ENCODE data around the gene FOXP1. TPM values are rescaled to one million over a fixed set of nuclear protein-coding genes. Genes with fewer than 3 reads are reported as not detected.

The FOXP1 gene
- total and polyA plus RNA-seq, 2 of the 13 experiments (the other 11 are each of a cell fraction or from before 2014, with no cell fraction given) = 40.4 to 59.0 TPM

- Histone ChIP-seq H3K27ac (ENCODE audit: extremely low read length, insufficient read depth, low read length) (no peak overlapping the region), H3K4me3 (replicated peaks in 1 of 3; ENCODE audit: insufficient read depth in 1 of 3, low read depth in 2 of 3, low read length in 3 of 3) (no peak overlapping the region), H3K36me3 (replicated peaks in 1 of 2; ENCODE audit: control insufficient read depth in 1 of 2, insufficient read depth in 2 of 2, low read length in 2 of 2) (peaks cover 10 to 39% of the 10 kb centered on the region in 2 experiments), H3K4me2 (ENCODE audit: low read depth, low read length) (no peak overlapping the region), H3K79me2 (ENCODE audit: insufficient read depth, low read length) (peaks cover 82% of the 10 kb centered on the region), H2AFZ (ENCODE audit: low read length) (no peak overlapping the region), H3K9me3 (ENCODE audit: low read length) (no peaks in the 10 kb centered on the region), H4K20me1 (ENCODE audit: insufficient read depth, low read length) (peaks cover 7% of the 10 kb centered on the region; the same call in 1 of the 2 replicates), H3K4me1 (ENCODE audit: insufficient read depth, low read length) (peaks cover 50% of the 10 kb centered on the region), H3K9ac (ENCODE audit: insufficient read depth, low read depth, low read length) (no peak overlapping the region), H3K27me3 (ENCODE audit: control insufficient read depth in 1 of 2, insufficient read depth in 2 of 2, low read length in 2 of 2) (no peaks in the 10 kb centered on the region)
- in situ Hi-C loops (cut with HindIII; ENCODE audit: extremely low pct_ligation_motif_present, low pct_unique_long_range_greater_than_20kb) = no loop called here
- POLR2A ChIA-PET = no interaction called here
- DNase-seq (ENCODE audit: low spot score) = no peak
- CTCF ChIA-PET (ENCODE audit: low intra/inter-chr PET ratio, low total read pairs) = no interaction called here
- no peak for FAIRE-seq
- 96% methylated on average over 5 of the region's 5 CpGs for whole genome bisulfite sequencing (ENCODE audit: low lambda C conversion rate)
- no TSS peak for BruUV-seq (replicated peaks)
- ATAC-seq = no peak
- intact Hi-C loops (cut with micrococcal nuclease; ENCODE audit: unreplicated experiment) = no loop called here
- no peak for TF ChIP-seq ZNF737 (CRISPR knock-in tag; IDR thresholded peaks at IDR 0.05; ENCODE audit: borderline replicate concordance)
- no peak for TF ChIP-seq ZNF12 (CRISPR knock-in tag; IDR thresholded peaks at IDR 0.05)
- no peak for TF ChIP-seq ETV6 (CRISPR knock-in tag; conservative IDR thresholded peaks at IDR 0.05)
Measured at GRCh38 chr3:71573181-71573580, 10.3 kb downstream of the FOXP1 start.

GRCh38 chr3:71570546-71570945 is 13.0 kb downstream of the FOXP1 start:
- POLR2A ChIA-PET = interaction anchor here (0.6 kb wide), 1 partner anchor 21 kb away, joined by 3 read pairs; no protein-coding TSS in a partner anchor
- peaks cover 16% of the 10 kb centered on the region for H4K20me1 ChIP-seq (ENCODE audit: insufficient read depth, low read length)
- intact Hi-C loops (cut with micrococcal nuclease; ENCODE audit: unreplicated experiment) (no loop called here), in situ Hi-C loops (cut with HindIII; ENCODE audit: extremely low pct_ligation_motif_present, low pct_unique_long_range_greater_than_20kb) (no loop called here)
- H3K9ac ChIP-seq (ENCODE audit: insufficient read depth, low read depth, low read length) = no peak overlapping the region
- peaks cover 24% of the 10 kb centered on the region for H3K4me1 ChIP-seq (ENCODE audit: insufficient read depth, low read length)
- BruUV-seq (replicated peaks) = no TSS peak
- H3K9me3 ChIP-seq (ENCODE audit: low read length) = no peaks in the 10 kb centered on the region
- no peak overlapping the region for H3K27ac ChIP-seq (ENCODE audit: extremely low read length, insufficient read depth, low read length)
- FAIRE-seq (no peak), DNase-seq (ENCODE audit: low spot score) (no peak), ATAC-seq (no peak)
- no peak overlapping the region for H2AFZ ChIP-seq (ENCODE audit: low read length)
- TF ChIP-seq HNRNPH1 (optimal IDR thresholded peaks at IDR 0.05; ENCODE audit: low read depth, low read length) = no peak
- no peak for TF ChIP-seq KDM4B (CRISPR knock-in tag; IDR thresholded peaks at IDR 0.05)
- TF ChIP-seq ZNF160 (CRISPR knock-in tag; IDR thresholded peaks at IDR 0.05) = no peak
- TF ChIP-seq REPIN1 (CRISPR knock-in tag; IDR thresholded peaks at IDR 0.05; ENCODE audit: borderline replicate concordance, low read depth) = no peak
- TF ChIP-seq, protein P1, sequence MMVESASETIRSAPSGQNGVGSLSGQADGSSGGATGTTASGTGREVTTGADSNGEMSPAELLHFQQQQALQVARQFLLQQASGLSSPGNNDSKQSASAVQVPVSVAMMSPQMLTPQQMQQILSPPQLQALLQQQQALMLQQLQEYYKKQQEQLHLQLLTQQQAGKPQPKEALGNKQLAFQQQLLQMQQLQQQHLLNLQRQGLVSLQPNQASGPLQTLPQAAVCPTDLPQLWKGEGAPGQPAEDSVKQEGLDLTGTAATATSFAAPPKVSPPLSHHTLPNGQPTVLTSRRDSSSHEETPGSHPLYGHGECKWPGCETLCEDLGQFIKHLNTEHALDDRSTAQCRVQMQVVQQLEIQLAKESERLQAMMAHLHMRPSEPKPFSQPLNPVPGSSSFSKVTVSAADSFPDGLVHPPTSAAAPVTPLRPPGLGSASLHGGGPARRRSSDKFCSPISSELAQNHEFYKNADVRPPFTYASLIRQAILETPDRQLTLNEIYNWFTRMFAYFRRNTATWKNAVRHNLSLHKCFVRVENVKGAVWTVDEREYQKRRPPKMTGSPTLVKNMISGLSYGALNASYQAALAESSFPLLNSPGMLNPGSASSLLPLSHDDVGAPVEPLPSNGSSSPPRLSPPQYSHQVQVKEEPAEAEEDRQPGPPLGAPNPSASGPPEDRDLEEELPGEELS (CRISPR knock-in tag; IDR thresholded peaks at IDR 0.05) = no peak
- no peak for TF ChIP-seq ZNF501 (CRISPR knock-in tag; IDR thresholded peaks at IDR 0.05)
- no peaks in the 10 kb centered on the region for H3K27me3 ChIP-seq (ENCODE audit: control insufficient read depth in 1 of 2, insufficient read depth in 2 of 2, low read length in 2 of 2)
- H3K4me2 ChIP-seq (ENCODE audit: low read depth, low read length) = no peak overlapping the region
- peaks cover 72% of the 10 kb centered on the region for H3K79me2 ChIP-seq (ENCODE audit: insufficient read depth, low read length)
- no peak overlapping the region for H3K4me3 ChIP-seq (replicated peaks in 1 of 3; ENCODE audit: insufficient read depth in 1 of 3, low read depth in 2 of 3, low read length in 3 of 3)
- CTCF ChIA-PET (ENCODE audit: low intra/inter-chr PET ratio, low total read pairs) = no interaction called here
- peaks cover 11 to 53% of the 10 kb centered on the region in 2 experiments for H3K36me3 ChIP-seq (replicated peaks in 1 of 2; ENCODE audit: control insufficient read depth in 1 of 2, insufficient read depth in 2 of 2, low read length in 2 of 2)
- WGBS (ENCODE audit: low lambda C conversion rate) = 100% methylated on average over 1 of the region's 3 CpGs
